ENCODE results near the gene SLIT3.
"Not testable (repeated sequence)": the region's sequence is repeated elsewhere in the genome, so short reads cannot be mapped to it uniquely, and the experiment has no call there.

The SLIT3 gene

DNA sequence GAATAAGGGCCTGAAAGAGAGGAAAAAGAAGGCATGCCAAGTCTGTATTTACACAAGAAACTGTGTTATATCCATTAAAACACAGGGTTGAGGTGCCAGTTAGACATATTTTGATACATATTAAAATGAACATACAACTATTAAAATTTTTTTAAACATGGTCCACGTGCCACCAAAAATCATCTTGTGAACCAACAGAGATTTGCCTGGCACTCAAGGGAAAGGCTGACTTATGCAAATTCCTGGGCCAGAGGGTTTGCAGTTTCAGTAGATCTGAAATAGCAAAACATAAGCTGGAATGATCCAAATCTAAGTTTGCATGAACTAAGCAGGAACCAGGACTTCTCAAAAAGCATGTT lies 168.7 kb downstream of the SLIT3 start:
- DNase-seq, result no peak

DNA sequence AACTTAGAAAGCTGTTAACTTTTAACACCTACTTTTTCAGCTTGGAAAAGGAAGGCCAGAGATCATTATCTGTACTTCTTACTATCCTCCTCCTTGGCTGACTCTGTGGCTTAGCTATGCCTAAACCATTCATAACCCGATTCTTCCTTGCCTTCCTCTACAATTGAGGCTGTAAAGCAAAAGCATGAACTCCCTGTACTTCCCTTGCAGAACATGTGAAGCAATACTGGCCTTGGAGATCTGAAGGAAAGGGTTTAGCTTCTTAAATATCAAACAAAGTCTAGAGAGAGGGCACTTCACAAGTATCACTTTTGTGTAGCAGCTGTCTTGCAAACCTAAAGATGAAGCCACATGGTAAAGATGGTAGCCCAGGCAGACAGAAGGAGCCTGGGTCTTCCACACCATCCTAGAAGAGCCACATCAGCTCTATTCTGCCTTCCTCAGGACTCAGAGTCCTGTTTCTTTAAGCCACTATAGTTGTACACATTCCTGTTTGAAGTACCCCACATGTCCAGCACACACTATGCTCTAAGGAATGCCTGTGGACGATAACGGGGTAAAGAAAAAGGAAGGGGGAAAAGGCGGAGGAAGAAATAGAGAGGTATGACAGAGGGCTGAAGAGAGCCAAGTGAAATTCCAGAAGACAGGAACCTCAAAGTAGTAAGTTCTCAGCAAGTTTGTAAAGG lies 169.2 kb downstream of the SLIT3 start:
- DNase-seq, result no peak

DNA sequence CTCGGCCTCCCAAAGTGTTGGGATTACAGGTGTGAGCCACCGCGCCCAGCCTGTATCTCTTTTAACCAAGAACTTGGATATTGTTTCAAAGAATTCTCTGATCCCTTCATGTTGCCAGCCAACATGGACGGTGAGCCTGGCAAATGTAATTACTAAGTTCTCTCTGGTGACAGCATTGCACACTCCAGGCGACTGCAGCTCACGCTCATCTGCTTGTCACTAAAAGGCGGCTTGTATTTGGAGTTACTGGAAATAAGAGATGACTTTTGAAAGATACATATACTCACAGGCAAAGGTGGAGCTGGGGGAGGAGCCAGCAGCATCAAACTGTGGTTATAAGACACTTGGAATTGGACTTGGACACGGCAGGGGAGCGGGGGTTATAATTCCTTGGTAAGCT lies 172.3 kb downstream of the SLIT3 start:
- no peak for DNase-seq

DNA sequence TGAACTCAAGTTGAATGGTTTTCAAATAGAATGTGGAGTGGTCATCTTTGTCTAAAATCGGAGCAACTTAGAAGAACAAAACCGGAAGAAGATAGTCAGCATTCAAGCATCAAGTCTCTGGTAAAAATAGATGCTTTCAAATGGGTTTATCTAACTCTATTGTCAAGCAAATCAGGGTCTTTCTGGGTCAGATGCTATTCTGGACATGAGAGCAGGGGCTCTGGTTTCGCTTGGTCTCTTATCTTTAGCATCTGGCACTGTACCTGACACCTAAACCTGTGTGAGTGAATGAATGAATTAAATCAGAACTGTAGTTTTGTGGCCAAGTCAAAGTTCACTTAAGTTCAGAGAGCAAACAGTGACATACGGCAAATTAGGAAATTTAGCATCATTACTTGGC lies 173.5 kb downstream of the SLIT3 start:
- DNase-seq, result no peak

DNA sequence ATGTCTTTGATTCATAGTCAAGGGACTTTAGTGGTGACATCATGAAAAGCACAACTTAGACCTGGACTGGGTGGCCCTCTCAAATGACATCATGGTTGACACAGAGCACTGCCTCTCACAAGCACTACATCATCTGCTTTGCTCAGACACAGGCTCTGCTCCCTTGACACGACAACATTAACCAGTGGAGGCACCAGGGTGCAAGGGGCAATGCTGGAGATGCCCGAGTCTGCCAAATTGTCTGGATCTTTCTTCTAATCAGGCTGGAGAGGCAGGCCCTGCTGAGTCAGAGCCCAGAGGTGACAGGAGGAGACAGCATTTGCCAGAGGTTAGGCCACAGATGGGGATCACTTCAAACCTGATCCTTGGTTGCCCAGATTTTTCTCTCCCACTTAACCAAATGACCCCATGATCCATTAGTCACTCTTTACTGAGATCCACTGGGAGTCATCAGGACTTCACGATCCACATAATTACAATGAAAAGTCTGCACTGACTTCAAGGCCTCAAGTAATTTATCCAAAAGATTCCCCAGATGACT lies 174.4 kb downstream of the SLIT3 start:
- no peak for DNase-seq

DNA sequence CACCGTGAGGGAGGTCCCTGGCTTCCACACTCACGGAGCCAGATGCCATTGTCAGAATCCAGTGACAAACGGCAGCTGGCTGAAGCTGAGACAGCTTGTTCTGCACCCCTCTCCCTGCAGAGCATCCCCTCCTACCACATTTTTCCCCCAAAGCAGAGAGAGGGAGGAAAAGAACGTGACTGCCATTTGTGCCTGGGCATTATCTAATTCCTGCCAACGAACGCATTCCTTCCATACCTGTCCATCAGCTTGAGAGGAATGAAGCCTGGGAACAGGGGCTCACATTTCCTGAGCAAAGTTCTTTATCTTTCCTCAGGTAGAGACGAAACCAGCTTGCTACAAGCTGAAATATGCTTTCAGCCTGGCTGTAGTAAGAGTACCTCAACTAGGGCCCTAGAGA lies 175.4 kb downstream of the SLIT3 start:
- no peak for DNase-seq

DNA sequence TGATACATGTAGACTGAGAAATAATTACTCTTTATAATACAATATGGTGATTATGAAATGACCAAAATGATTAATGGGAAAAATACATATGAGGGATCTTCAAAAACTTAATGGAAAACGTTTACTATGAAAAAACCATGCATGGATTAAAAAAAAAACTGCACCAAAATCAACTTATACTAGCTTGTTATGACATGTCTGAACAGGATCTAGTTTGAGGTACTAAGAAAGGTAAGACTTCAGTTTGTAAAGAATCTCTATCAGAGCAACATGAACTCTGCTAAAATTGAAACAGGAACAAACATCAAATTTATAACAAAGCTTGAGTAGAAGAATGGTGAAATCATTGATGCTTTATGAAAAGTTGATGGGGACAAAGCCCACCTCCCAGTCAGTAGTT lies 178.0 kb downstream of the SLIT3 start:
- no peak for DNase-seq

DNA sequence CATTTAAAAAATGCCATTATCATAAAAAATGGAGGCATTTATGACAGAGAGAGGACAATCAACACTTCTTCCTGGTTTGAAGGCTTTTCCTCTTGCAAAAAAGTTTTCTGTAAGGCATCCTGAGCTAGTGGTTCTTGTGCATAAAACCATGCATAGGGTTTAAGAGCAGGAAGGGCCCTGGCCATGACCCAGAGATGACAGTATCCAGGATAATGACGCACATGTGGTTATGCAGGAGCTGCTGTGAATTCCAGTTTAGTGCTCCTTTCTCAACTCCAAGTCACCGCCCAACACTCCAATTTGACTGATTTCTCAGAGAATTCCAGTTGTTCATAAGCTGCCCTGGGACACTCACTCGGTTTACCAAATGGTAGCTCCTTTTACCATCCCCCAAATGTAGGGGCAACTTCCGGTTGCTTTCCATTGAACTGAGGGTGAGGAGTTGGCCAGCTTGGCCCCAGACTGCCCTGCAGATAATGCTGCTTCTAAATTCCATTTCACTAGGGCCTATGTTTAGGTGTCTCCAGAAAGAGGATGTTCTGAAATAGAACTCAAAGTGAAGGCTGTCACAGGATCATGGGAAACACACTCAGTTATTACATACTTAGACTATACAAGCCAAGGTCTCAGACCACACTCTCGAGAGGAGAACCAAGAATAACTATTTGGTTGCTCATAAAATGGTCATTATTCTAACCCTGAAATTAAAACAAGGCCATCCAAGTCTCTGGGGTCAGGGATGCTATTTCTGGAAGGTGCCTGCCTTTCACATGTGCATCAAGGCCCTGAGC lies 179.1 kb downstream of the SLIT3 start:
- no peak for DNase-seq

DNA sequence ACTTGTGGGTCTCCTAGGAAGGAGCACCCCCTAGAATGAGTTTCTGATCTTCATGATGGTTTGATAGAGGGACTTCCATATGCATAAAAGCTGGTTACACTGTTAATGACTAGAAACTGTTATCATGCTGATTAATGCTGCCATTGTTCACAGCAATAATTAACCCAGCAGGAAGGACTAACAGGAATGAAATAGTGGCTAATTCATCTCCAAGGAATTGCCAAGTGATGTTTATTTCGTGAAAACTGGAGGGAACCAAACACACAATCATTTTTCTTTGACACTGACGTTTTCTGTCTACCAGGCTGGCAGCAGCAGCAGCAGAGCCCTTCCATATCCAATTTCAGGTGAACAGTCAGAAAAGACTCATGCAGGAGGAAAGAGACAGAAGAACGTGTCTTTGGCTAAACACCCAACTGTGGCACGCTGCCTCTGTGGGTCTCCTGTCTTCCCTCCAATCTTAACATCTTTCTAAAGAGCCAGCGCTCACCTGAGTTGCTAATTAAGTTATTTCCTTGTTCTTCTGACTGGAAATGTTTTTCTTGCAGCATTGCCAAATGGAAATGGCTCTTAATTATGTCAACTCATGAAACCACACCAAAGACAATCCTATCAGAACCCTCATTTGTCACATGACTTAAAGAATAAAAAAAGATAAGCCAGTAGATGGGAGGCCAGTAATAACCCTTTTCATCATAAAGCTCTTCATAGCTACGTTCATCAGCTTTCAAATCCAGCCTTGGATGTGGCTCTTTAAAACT lies 181.5 kb downstream of the SLIT3 start:
- no peak for DNase-seq

DNA sequence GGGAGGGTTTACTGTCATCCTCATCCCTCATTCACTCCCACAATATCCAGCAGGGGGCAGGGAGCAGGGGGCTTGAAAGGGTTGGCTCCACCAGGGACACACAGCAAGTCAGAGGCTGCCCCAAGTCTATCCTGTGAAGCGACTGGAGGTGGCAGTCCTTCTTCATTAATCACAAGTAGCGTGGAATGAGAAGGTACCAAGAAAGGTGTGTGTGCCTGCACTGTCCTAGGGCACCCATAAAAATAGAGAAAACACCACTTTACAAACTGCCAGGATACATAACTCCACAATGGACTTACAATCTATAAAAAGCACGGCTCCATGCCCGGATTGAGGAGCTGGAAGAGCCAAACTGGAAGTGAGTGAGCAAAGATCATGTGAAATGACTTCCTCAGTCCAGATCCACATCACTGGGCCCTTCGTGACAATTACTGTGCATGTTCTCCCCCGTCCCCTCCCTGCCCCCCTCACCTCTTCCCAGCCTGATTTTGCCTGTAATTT lies 183.9 kb downstream of the SLIT3 start:
- no peak for DNase-seq

DNA sequence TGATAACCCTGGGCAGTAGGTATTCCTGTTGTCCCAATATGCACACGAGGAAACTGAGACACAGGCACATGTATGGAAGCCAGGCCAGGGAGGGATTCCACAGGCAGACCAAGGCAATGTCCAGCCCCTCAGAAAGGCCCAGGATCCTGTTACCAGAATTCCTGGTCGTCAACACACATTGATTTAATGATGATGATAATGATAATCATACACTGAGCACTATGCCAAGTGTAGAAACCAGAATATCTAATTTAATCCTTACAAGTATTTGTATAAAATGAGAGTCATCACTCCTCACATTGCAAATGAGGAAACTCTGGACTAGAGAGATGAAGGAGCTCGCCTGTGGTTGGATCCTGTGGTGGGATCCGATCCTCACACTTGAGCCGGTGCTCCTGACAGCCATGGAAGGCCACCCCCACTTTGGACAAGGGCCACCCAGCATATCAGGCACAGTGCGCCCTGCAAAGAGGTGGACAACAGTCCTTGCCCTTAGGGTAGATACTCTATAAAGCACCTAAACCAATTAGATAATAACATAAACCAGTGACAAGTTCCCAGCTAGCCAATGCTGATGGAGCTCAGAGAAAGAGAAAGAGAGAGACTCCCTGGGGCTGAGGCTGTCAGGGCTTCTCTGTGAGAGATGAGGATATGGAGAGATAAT lies 185.3 kb downstream of the SLIT3 start:
- no peak for DNase-seq

DNA sequence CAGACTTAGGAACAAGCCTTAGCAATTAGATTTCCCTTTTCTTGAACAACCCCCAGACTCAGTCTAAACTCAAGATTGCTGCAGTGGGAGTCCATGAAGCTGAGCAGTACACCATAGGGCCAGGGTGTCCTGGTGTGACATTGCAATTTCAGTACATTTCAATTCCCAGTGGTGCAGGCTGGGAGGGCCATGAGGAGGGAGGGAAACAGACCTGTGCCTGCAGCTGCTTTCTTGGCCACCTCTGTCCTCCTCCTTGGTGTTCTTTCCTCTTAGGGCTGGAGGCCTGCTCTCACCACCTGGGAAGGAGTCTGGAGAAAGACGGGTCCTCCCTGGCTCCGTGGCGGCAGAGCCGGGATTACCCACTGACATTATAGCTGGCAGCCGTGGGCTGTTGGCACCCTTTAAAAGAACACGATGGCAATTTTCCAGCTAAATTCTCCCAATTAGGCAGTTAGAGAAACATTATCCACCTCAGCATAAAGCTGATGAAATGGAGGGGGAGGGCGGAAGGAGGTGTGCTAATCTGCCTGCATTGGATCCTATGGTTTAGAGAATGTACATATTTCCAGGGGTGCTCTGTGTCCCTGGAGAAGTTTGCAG lies 186.4 kb downstream of the SLIT3 start:
- no peak for DNase-seq

DNA sequence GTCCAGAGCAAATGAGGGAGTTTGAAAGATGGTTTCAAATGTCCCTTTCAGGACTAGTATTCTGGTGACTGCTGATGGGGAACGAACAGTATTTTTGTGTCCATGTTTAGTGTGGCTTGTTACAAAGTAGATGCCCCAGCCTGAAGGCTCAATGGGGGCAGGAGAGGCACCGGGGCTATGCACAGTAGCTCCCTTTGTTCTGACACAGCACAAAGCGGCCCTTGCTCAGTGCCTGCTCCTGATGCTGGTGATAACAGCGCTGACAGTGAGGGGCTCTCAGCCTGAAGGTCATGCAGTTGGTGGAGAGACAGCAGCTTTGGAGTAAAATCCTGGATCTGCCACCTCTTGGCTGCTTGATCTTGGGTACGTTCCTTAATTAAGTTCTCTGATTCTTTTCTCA lies 188.9 kb downstream of the SLIT3 start:
- no peak for DNase-seq

DNA sequence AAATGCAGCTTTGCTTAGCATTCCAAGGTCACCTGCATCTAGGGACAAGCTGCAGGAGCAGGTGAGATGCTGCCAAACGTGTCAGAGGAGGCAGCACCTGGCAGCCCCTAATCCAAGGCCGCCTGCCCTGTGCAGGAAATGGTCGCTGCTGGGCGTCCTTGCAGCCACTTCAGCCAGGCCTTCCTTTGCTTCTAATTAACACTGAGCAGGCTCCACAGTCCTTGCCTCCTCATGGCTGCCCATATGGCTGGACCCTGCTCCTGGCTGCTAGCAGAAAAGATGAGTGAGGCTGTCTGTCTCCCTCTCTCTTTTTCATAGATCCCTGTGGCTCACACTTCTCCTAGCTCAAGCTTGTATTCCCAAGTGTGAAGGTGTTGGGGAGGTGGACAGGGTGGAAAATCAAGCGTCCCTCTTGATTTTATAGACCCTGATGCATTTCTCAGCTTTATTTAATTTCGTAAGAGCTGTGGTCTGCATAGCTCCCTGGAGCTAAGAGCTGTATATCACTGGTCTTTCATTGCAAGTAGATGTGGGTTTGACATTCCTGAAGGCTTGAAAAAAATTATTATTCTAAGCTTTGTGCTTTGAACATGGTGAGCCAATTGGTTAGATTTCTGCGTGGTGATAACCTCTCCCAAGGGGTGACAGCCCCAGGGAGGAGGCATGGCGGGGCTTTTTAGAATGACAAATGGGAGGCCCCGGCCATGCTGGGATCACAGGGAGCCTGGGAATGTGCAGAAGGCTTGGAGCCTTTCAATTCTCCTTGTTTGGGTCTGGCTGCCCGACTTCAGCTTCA lies 193.8 kb downstream of the SLIT3 start:
- no peak for DNase-seq

DNA sequence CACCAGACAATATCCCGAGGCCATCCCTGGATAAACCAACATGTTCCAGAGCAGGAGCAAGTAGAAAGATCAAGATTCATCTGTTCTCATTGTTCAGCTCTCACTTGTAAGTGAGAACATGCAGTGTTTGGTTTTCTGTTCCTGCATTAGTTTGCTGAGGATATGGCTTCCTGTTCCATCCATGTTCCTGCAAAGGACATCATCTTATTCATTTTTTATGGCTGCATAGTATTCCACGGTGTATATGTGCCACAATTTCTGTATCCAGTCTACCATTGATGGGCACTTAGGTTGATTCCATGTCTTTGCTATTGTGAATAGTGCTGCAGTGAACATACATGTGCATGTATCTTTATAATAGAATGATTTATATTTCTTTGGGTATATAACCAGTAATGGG lies 195.4 kb downstream of the SLIT3 start:
- DNase-seq, result not testable (repeated sequence)

DNA sequence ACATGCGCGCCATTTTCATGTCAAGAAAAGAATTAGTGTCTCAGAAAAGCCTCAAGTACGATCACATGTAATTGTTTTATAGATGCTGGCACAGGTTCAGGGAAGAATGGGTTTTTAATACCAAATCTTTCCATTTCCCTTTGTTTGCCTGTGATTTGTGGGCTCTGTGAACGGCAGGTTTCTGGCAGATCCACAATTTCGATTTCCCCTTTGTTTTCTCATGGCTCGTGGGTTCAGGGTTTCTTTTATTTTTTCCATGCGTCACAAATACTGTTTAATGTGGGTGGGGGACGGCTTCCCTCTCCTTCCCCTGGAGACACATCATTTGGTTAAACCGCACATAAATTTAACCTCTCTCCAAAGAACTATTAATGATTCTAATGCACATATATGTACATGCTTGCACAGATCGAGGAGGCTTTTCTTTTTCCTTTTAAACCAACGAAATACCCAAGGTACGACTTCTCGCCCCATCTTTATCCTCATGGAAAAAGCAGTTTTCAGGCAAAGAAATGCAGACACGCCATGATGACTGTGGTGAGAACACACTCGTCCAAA lies 195.9 kb downstream of the SLIT3 start:
- DNase-seq, result no peak

DNA sequence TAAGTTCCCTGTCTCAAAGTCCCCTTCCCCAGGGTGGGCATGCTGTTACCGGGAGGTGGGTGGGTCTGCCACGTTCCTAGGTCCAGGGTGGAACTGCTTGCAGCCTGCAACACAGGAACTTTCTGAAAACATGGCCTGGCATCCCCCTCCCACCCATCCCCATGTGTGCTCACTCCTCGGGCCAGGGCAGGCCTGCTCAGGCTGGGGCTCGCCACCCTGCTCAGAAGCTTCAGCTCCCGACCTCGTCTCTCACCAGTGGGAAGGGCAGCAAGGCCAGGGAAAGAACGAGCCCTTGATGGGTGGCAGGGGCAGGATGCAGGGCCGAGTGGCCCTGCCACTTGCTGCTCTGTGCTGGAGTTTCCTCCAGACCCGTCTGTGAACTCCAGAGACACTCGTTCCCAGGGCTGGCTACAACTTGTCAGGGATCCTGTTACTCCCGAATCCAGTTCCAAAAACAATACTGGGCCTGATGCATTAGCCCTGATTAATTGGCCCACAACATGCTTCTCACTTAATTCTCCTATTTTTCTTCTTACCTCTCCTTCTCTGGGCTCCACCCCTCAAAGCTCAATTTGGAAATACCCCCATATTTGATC lies 197.3 kb downstream of the SLIT3 start:
- DNase-seq, result no peak

DNA sequence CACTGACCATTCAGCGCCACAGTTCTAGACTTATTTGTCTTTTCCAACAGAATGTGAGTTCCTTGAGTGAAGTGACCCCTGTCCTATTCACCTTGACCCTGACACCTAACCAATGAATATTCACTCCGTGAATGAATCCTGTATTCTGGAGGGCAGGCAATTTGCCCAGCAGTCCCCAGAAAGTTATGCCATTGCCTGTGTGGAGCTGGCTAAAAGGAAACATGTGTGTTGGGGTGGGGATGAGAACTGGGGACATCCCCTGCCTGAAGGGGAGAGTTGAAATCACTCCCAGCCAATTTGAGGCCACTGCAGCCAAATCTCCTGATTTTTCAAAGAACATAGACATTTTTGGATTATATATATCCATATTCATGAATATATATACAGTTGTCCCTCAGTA lies 199.0 kb downstream of the SLIT3 start:
- DNase-seq, result no peak

DNA sequence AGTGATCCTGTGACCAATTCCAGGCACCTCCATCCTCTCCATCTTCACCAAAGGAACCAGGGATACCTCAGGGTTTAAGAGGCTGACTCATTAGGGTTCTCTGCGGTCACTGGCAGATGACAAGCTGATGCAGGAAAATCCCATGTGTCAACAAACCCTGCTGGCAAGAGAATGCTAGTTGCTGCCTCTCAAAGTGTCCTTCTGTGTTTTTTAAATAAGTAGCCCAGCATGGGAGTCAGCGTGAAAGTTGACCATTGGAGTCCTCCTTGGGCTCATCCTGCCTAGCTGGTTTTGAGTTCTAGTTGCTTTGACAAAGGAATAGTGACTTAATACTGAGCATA lies 200.2 kb downstream of the SLIT3 start:
- no peak for DNase-seq

DNA sequence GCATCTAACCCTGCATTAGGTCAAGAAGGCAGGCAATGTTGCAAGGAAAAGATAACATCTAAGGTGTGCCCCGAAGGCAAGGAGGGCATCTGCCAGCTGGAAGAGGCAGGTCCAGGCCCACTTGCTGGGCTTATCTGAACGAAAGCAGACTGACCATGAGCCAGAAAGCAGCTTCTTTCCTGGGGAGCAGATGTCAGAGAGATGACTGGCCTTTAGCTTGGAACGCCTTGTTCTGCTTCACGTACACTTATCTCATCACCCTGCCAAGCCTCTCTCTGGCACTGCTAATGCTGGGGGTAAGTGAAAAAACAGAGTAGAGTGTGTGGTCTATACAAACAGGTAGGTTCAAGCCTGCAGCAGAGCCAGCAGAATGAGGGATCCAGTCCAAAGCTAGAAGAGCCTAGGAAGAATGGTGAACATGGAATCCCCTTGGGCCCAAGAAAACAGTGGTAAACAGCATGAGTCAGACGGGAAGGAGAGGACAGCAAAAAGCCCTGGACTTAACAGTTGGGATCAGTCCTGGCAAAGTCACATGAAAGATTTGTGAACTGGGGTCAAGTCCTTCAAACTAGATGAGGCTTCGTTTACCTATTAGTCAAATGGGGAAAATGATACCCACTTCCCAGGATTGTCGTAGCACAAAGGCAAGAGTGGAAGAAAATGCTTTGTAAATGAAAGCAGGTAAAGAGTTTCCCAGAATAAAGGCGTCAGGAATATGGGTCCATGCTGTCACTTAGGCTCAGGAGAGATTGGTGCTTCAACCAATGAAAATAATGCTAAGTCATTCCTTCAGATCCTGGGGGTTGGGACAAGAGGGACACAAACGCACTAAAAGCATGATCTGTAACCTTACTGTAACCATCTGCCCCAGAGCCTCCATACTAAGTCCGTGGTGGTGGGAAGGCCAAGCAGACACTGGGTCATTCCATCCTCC lies 200.9 kb downstream of the SLIT3 start:
- no peak for DNase-seq

Measured in CD4-positive, alpha-beta T cell treated with Interleukin-4 for 4 hours (primary cell).